Astrocyte (in vitro differentiated cells and primary cell): ENCODE measurements around the gene C1orf226. TPM values are rescaled to one million over a fixed set of nuclear protein-coding genes. Genes with fewer than 3 reads are reported as not detected.

Source experiments
- DNase-seq: peaks from one replicate; pipeline ENCODE4 v3.0.0-alpha.2; 2010; ENCODE audit warnings: low read depth
- FAIRE-seq: peaks from 2 replicates; lab custom pipeline; 2011; peaks lifted over from hg19 to GRCh38; lab: Jason Lieb, UNC
- H2AFZ ChIP-seq: 2 replicates; pipeline ENCODE4 v1.6.0; 2012; ENCODE audit warnings: low read depth, low read length, inconsistent platforms
- H3K27ac ChIP-seq: 2 replicates; pipeline ENCODE4 v1.5.1; 2011; ENCODE audit warnings: low read depth, low read length, inconsistent platforms
- H3K27me3 ChIP-seq: 2 replicates; pipeline ENCODE4 v1.6.0; 2011; ENCODE audit warnings: low read length, inconsistent platforms; ENCODE audit not compliant: insufficient read depth
- H3K36me3 ChIP-seq: 2 replicates; pipeline ENCODE4 v1.5.1; 2011; ENCODE audit warnings: low read length, inconsistent platforms; ENCODE audit not compliant: insufficient read depth
- H3K4me1 ChIP-seq: 2 replicates; pipeline ENCODE4 v1.5.1; 2011; ENCODE audit warnings: low read length, inconsistent platforms; ENCODE audit not compliant: insufficient read depth
- H3K4me2 ChIP-seq: 2 replicates; pipeline ENCODE4 v1.6.0; 2012; ENCODE audit warnings: low read length, inconsistent platforms
- H3K4me3 ChIP-seq: 2 replicates; pipeline ENCODE4 v1.5.1; 2011; ENCODE audit warnings: low read depth, mild to moderate bottlenecking, low read length, inconsistent platforms; ENCODE audit not compliant: insufficient read depth
- H3K79me2 ChIP-seq: 2 replicates; pipeline ENCODE4 v1.6.0; 2012; ENCODE audit warnings: mild to moderate bottlenecking, low read length, inconsistent platforms; ENCODE audit not compliant: insufficient read depth
- H3K9ac ChIP-seq: 2 replicates; pipeline ENCODE4 v1.6.0; 2012; ENCODE audit warnings: mild to moderate bottlenecking, low read length, inconsistent platforms
- H3K9me3 ChIP-seq: 2 replicates; pipeline ENCODE4 v1.5.1; 2012; ENCODE audit warnings: low read depth, mild to moderate bottlenecking, low read length, inconsistent platforms; ENCODE audit not compliant: insufficient read depth
- H4K20me1 ChIP-seq: 2 replicates; pipeline ENCODE4 v1.6.0; 2012; ENCODE audit warnings: low read length, inconsistent platforms; ENCODE audit not compliant: insufficient read depth
- H3K27ac Mint-ChIP-seq: one replicate; pipeline ENCODE4 v1.8.0; 2021; ENCODE audit warnings: mild to moderate bottlenecking, mixed read lengths; ENCODE audit not compliant: unreplicated experiment
- H3K27me3 Mint-ChIP-seq: one replicate; pipeline ENCODE4 v1.8.0; 2021; ENCODE audit warnings: low read depth, mixed read lengths; ENCODE audit not compliant: unreplicated experiment
- H3K36me3 Mint-ChIP-seq: one replicate; pipeline ENCODE4 v1.8.0; 2021; ENCODE audit warnings: low read depth, mixed read lengths; ENCODE audit not compliant: unreplicated experiment
- H3K4me1 Mint-ChIP-seq: one replicate; pipeline ENCODE4 v1.8.0; 2021; ENCODE audit warnings: low read depth, mixed read lengths; ENCODE audit not compliant: unreplicated experiment
- H3K4me3 Mint-ChIP-seq: one replicate; pipeline ENCODE4 v1.8.0; 2021; ENCODE audit warnings: mild to moderate bottlenecking, moderate library complexity, mixed read lengths; ENCODE audit not compliant: unreplicated experiment
- H3K9me3 Mint-ChIP-seq: one replicate; pipeline ENCODE4 v1.8.0; 2021; ENCODE audit warnings: mild to moderate bottlenecking, mixed read lengths; ENCODE audit not compliant: unreplicated experiment
- EZH2 ChIP-seq: IDR thresholded peaks from 2 replicates; pipeline ENCODE4 v1.6.1; 2012; ENCODE audit warnings: mild to moderate bottlenecking, low read length, inconsistent platforms; ENCODE audit not compliant: insufficient read depth
- total RNA-seq: library from RNA; stranded (reverse); gene quantifications from 2 replicates; pipeline ENCODE4 v1.2.1, GENCODE V29; 2021
- TF ChIP-seq, protein P1 (sequence below): IDR thresholded peaks from 2 replicates; pipeline ENCODE4 v1.5.1; 2011; ENCODE audit warnings: low read depth, mild to moderate bottlenecking, inconsistent platforms, low read length, moderate library complexity; ENCODE audit not compliant: insufficient read depth

Gene C1orf226
- total RNA-seq, 1 donor from 2014 or later = 0.73 TPM

DNA sequence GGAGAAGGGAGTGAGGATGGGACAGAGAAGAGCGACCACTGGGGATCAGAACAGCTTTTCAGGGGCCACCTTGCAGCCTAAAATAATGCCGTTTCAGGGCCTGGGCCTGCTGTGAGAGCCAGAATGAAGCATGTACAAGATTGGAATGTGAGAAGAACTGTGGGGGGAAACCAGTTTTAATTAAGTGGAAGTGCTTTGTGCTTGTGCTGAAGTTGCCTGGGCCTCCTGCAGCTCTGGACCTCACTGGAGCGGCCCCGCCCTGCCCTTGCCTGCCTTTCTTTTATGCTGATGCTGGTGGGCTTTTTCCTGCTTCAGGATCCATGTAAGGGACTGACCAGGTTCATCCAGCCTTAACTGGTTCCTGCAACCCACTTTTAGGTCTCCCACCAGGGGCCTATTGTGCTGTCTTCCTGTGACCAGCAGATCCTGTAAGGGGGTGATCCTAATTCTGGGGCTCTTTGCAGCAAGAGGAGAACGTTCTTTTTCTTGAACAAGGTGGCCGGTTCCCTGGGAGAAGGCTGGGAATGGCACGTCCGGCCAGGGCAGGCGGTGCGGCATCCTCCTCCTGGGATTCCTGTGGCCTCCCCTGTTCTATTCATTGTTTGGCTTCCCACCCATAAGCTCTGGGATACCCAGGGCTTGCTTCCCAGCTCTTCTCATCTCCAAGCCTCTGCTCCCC lies 3.2 kb downstream of the C1orf226 start:
- H3K4me3 ChIP-seq = no peak overlapping the region
- Mint-ChIP-seq H3K4me3 (no peak overlapping the region), H3K36me3 (peaks cover 5% of the 10 kb centered on the region), H3K9me3 (peaks cover 1% of the 10 kb centered on the region), H3K4me1 (peaks cover 7% of the 10 kb centered on the region), H3K27me3 (peaks cover 9% of the 10 kb centered on the region), H3K27ac (no peak overlapping the region)
- FAIRE-seq (no peak), DNase-seq (no peak)
- H3K4me2 ChIP-seq = no peak overlapping the region
- H3K9me3 ChIP-seq = no peaks in the 10 kb centered on the region
- no peak overlapping the region for H3K9ac ChIP-seq
- H3K27ac ChIP-seq = no peak overlapping the region
- TF ChIP-seq, protein P1, sequence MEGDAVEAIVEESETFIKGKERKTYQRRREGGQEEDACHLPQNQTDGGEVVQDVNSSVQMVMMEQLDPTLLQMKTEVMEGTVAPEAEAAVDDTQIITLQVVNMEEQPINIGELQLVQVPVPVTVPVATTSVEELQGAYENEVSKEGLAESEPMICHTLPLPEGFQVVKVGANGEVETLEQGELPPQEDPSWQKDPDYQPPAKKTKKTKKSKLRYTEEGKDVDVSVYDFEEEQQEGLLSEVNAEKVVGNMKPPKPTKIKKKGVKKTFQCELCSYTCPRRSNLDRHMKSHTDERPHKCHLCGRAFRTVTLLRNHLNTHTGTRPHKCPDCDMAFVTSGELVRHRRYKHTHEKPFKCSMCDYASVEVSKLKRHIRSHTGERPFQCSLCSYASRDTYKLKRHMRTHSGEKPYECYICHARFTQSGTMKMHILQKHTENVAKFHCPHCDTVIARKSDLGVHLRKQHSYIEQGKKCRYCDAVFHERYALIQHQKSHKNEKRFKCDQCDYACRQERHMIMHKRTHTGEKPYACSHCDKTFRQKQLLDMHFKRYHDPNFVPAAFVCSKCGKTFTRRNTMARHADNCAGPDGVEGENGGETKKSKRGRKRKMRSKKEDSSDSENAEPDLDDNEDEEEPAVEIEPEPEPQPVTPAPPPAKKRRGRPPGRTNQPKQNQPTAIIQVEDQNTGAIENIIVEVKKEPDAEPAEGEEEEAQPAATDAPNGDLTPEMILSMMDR = no peak
- TF ChIP-seq EZH2 = no peak
- H4K20me1 ChIP-seq = no peaks in the 10 kb centered on the region
- no peaks in the 10 kb centered on the region for H3K36me3 ChIP-seq
- no peaks in the 10 kb centered on the region for H3K79me2 ChIP-seq
- H3K27me3 ChIP-seq = peaks cover 4% of the 10 kb centered on the region
- H2AFZ ChIP-seq = no peak overlapping the region
- peaks cover 9% of the 10 kb centered on the region for H3K4me1 ChIP-seq

DNA sequence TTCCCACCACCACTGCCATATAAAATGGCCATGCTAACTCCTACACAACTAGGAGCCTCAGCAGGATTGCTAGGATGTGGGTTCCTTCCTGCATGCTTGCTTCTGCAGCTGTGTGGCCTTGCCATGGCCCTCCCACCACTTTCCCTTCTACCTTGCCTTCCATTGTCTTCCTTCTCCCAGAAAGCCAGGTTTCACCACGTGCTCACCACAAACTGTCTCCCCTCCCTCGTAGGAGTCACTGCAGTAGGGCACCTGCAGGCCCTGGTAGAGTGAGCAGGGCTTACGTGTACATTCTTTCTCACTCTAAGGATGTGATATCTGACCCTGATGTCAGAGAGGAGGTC lies 3.7 kb downstream of the C1orf226 start:
- Mint-ChIP-seq H3K4me3 (no peak overlapping the region), H3K9me3 (peaks cover 1% of the 10 kb centered on the region), H3K27me3 (peaks cover 9% of the 10 kb centered on the region), H3K27ac (no peak overlapping the region), H3K4me1 (peaks cover 10% of the 10 kb centered on the region), H3K36me3 (peaks cover 5% of the 10 kb centered on the region)
- no peak overlapping the region for H3K27ac ChIP-seq
- FAIRE-seq (no peak), DNase-seq (no peak)
- H3K36me3 ChIP-seq = no peaks in the 10 kb centered on the region
- H3K9me3 ChIP-seq = no peaks in the 10 kb centered on the region
- no peak overlapping the region for H3K4me3 ChIP-seq
- no peaks in the 10 kb centered on the region for H4K20me1 ChIP-seq
- H3K9ac ChIP-seq = no peak overlapping the region
- H3K4me1 ChIP-seq = peaks cover 13% of the 10 kb centered on the region
- H3K79me2 ChIP-seq = no peaks in the 10 kb centered on the region
- no peak overlapping the region for H3K4me2 ChIP-seq
- H2AFZ ChIP-seq = no peak overlapping the region
- peaks cover 4% of the 10 kb centered on the region for H3K27me3 ChIP-seq
- no peak for TF ChIP-seq EZH2
- TF ChIP-seq, protein P1 = no peak

DNA sequence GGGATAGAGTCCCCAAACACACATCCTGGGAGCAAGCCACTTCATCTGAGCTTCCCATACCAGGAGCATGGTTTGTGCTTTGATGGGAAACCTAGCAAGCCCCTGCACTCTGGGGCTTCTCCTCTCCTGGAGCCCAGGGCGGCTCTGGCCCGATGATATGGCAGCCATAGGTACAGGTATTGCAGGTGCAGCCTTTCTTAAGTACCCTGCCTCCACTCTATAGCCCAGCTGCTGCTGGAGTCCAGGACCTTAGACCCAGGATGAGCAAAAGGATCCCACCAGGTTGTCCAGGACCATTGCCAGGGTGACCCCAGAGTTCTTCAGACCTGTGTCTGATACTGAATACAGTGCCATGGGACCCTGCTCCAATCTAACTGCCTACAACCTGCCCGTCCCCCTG lies 4.2 kb downstream of the C1orf226 start:
- Histone ChIP-seq H3K9me3 (no peaks in the 10 kb centered on the region), H3K9ac (no peak overlapping the region), H4K20me1 (no peaks in the 10 kb centered on the region), H3K4me1 (peaks cover 13% of the 10 kb centered on the region), H3K36me3 (no peaks in the 10 kb centered on the region), H3K4me3 (no peak overlapping the region), H3K27me3 (peaks cover 4% of the 10 kb centered on the region), H3K4me2 (no peak overlapping the region), H3K27ac (no peak overlapping the region), H3K79me2 (no peaks in the 10 kb centered on the region), H2AFZ (no peak overlapping the region)
- peaks cover 12% of the 10 kb centered on the region for H3K4me1 Mint-ChIP-seq
- no peak overlapping the region for H3K4me3 Mint-ChIP-seq
- TF ChIP-seq, protein P1 = no peak
- TF ChIP-seq EZH2 = no peak
- peaks cover 6% of the 10 kb centered on the region for H3K36me3 Mint-ChIP-seq
- no peak for FAIRE-seq
- peaks cover 9% of the 10 kb centered on the region for H3K27me3 Mint-ChIP-seq
- no peak overlapping the region for H3K27ac Mint-ChIP-seq
- H3K9me3 Mint-ChIP-seq = peaks cover 1% of the 10 kb centered on the region
- no peak for DNase-seq
